Measurements from ENCODE around the gene PLEKHG5.

Gene PLEKHG5

DNA sequence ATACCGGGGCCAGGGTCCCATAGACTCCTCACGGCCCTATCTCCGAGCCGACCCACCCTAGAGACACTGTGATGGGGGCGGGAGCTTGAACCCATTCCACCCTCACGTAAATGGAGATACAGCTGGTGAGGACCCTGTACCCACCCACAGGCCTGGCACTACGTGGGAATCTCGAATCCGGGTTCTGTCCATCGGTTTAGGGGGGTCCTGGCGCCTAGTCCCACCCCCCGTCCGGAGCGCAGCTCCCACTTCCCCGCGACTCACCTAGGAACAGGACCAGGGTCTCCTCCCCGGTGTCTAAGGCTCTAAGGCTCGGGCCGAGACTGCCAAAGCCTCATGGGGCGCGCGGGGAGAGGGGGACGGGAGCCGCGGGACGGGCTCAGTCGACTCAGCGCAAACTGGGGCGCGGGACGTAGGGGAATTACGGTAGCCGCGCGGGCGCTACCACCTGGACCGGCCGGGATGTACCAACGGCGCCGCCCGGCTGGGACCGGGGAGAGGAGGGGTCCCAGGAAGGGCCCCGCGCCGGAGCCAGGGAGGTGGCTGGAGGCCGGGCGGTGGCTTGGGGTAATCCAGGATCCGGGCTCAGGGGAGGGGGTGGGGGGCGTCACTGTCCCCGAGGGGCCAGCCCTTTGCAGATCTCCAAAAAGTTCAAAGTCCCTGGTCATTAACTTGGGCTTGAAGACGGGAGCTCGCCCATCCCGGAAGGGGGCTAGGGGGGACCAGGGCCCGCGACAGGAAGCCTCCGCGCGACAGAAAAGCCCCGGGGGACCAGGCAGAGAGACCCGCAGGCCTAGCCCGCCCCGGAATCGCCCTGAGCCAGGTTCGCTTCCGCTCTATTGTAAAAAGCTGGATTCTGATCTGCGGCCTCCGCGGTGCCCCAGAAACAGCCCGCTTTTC, 1.0 kb downstream of the PLEKHG5 start:
- FAIRE-seq, result no peak
- TF ChIP-seq, protein P1, sequence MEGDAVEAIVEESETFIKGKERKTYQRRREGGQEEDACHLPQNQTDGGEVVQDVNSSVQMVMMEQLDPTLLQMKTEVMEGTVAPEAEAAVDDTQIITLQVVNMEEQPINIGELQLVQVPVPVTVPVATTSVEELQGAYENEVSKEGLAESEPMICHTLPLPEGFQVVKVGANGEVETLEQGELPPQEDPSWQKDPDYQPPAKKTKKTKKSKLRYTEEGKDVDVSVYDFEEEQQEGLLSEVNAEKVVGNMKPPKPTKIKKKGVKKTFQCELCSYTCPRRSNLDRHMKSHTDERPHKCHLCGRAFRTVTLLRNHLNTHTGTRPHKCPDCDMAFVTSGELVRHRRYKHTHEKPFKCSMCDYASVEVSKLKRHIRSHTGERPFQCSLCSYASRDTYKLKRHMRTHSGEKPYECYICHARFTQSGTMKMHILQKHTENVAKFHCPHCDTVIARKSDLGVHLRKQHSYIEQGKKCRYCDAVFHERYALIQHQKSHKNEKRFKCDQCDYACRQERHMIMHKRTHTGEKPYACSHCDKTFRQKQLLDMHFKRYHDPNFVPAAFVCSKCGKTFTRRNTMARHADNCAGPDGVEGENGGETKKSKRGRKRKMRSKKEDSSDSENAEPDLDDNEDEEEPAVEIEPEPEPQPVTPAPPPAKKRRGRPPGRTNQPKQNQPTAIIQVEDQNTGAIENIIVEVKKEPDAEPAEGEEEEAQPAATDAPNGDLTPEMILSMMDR (IDR thresholded peaks at IDR 0.05; ENCODE audit: insufficient read depth, missing control alignments), result no peak
- DNase-seq (ENCODE audit: insufficient read length, low spot score), result peak; percentile 36

DNA sequence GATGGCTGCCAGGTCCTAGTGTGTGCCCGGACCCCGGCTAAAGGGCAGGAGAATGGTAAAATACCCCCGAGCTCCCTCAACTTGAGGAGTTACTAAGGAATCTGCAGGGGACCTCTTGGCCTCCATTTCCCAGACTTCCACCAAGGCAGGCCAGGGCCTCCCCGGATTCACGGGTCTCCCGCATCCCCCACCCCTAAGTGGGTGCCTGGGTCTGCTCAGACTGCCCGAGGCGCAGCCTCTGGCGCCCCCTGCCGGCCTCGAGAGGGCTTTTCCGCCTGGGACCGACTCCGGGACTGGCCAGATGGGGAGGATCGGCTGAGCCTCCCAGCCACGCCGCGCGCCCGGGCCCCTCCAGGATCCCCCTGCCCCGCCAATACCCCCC, 1.7 kb downstream of the PLEKHG5 start:
- FAIRE-seq (no peak), DNase-seq (ENCODE audit: insufficient read length, low spot score) (peak; percentile 72)
- TF ChIP-seq, protein P1 (IDR thresholded peaks at IDR 0.05; ENCODE audit: insufficient read depth, missing control alignments), result peak; percentile 64

DNA sequence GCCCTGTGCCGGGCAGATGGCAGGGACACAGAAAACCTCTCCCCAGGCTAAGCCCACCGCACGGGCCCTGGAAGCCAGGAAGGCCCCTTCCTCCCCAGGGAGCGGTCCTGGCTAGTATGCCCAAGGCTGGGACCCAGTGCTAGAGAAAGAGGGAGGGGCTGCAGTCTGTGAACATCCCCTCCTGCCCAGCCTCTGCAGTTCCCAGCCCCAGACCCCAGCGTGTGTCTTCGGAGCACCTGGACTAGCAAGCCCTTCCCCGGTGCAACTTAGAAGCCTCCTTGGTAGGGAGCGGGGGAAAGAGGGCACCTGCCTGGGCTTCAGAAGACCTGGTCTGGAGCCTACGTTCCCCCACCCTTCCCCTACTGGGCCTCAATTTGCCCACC, 2.1 kb downstream of the PLEKHG5 start:
- TF ChIP-seq, protein P1 (IDR thresholded peaks at IDR 0.05; ENCODE audit: insufficient read depth, missing control alignments), result no peak
- FAIRE-seq (no peak), DNase-seq (ENCODE audit: insufficient read length, low spot score) (no peak)

DNA sequence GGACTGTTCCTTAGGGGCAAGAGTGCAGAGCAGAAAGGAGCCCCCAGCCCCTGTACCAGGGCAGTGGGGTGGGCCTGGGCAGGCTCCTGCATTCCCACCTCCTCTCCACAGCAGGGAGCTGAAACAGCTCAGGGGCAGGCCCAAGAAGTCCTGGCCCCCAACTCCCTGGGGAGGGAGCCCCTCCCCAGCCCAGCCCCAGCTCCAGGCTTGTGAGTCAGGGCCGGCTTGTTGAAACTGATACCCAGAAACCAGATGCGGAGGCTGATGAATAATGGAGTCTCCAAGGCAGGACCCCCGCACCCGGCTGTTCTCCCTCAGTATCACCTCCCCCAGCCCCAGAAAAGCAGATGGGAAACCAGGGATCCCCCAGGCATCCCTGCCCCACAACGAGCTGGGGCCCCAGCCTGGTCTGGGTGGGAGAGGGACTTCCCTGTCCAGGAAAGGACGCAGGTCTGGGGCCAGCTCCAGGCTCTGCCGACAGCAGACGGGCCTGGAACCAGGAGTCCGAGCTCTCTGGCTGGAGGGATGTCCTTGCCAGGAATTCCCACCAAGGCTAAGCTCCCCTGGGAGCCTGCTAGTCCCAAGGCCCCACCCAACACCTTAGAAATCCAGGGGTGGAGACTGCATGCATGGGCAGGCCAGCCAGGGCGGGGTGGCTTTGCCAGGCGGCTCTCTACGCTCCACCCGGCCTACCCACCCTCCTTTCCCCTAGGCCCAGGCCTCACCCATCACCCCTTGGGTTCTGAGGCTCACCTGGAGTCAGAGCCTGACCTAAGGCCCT, 2.7 kb downstream of the PLEKHG5 start:
- FAIRE-seq, result no peak
- no peak for DNase-seq (ENCODE audit: insufficient read length, low spot score)
- TF ChIP-seq, protein P1 (IDR thresholded peaks at IDR 0.05; ENCODE audit: insufficient read depth, missing control alignments), result no peak

DNA sequence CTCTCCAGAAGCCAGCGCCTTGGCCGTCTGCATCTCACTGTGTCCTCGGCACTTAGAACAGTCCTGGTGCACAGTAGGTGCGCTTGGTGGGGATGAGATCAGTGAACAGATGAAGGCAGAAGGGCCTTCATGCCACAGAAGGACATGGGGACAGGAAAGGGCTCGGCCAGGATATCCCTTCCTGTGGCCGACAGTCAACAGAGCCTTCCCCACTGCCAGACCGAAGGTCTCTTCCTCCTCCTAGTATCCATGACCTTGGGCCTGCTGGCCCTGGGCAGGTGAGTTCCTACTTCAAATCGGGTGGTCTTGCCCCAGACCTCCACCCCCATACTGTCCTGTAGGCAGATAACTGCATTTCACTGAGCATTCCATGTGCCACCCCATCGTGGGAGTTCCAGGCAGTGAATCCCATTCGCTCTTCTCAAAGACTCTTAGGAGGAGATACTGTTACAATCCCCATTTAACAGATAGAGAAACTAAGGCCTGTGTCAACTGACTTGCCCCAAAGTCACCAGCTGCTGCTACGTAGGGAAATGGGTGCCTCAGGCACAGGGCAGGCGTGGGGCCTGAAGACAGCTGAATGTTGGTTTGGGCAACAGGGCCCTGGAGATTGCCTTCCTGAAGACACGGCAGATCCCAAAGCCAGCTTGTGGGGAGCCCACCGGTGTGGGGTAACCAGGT, 3.5 kb downstream of the PLEKHG5 start:
- no peak for DNase-seq (ENCODE audit: insufficient read length, low spot score)
- TF ChIP-seq, protein P1 (IDR thresholded peaks at IDR 0.05; ENCODE audit: insufficient read depth, missing control alignments), result no peak
- no peak for FAIRE-seq

DNA sequence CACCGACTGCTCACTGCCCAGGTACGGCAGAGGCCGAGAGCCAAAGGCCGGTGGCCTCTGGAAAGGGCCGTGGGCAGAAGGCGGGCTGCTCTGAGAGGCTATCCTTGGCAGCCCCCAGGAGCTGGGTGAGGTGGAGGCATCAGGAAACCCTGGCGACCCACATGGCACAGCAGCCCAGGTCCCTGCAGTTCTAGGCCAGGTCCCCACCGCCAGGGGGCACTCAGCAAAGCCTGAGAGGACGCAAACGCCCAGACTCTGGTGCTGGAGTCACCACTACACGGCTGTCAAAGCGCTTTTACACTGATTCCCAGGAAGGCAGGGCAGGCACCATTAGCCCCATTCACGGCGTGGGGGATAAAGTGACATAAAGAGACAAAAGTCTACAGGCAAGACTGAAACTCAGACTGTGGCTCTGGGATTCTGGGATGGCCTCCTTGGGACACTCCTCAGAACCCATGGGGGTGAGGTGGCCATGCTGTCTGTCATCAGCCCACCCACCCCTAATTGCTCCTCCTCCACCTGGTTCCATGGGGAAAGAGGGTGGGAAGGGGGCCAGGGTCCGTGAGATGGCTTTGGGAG, 4.9 kb downstream of the PLEKHG5 start:
- no peak for FAIRE-seq
- TF ChIP-seq, protein P1 (IDR thresholded peaks at IDR 0.05; ENCODE audit: insufficient read depth, missing control alignments), result peak; percentile 71
- DNase-seq (ENCODE audit: insufficient read length, low spot score), result peak; percentile 77
